Parietal lobe (tissue), 1 donor: ENCODE measurements around the gene CUL7. TPM values are rescaled to one million over a fixed set of nuclear protein-coding genes. Genes with fewer than 3 reads are reported as not detected.

ENCODE experiments used
- total RNA-seq: library from RNA; depleted of rRNA; stranded (reverse); fragments of >200 nt; gene quantifications from one replicate; pipeline ENCODE4 v1.2.3, GENCODE V29; 2014

Gene CUL7
- total RNA-seq = 17.2 TPM

GRCh38 chr6:43053545-43054205 lies at the start of gene CUL7:
TSS of gene CUL7 (minus strand) at chr6:43053851. CDS start at chr6:43052788, 1,063 bp downstream.

GRCh38 chr6:43075670-43076463 lies 22.2 kb upstream of the CUL7 start, which contains the start of gene PTK7:
TSS of gene PTK7 (plus strand) at chr6:43076314. CDS start at chr6:43076489, 175 bp downstream.

GRCh38 chr6:43059168-43060033 lies 5.8 kb upstream of the CUL7 start, which contains the start of the genes KLC4 and MRPL2:
TSS of gene KLC4 (plus strand) at chr6:43059631. CDS start at chr6:43061336, 1,705 bp downstream.
TSS of gene MRPL2 (minus strand) at chr6:43059434. CDS start at chr6:43059381, 53 bp downstream.

GRCh38 chr6:43021270-43022047 lies 32.2 kb downstream of the CUL7 start, which contains the start of gene RRP36:
TSS of gene RRP36 (plus strand) at chr6:43021623. CDS start at chr6:43021655, 32 bp downstream.

GRCh38 chr6:43013843-43014433 lies 39.7 kb downstream of the CUL7 start, which contains the start of the genes KLHDC3 and MEA1:
TSS of gene KLHDC3 (plus strand) at chr6:43014249. CDS start at chr6:43017193, 2,944 bp downstream.
TSS of gene MEA1 (minus strand) at chr6:43013946. CDS start at chr6:43013813, 133 bp downstream.

Other genes starting within 250 kb of the CUL7 start
- 137 TPM for gene RPL7L1, start 174.2 kb downstream of the CUL7 start, total RNA-seq
- not detected for gene PTCRA, start 137.8 kb downstream of the CUL7 start, total RNA-seq
- 27.2 TPM for gene CNPY3, start 124.4 kb downstream of the CUL7 start, total RNA-seq
- 0.94 TPM for gene GNMT, start 93.1 kb downstream of the CUL7 start, total RNA-seq
- gene PEX6, start 74.7 kb downstream of the CUL7 start, total RNA-seq = 22.5 TPM
- 41.9 TPM for gene PPP2R5D, start 69.3 kb downstream of the CUL7 start, total RNA-seq
- gene MEA1, start 39.9 kb downstream of the CUL7 start, total RNA-seq = 27.9 TPM
- 100 TPM for gene KLHDC3, start 39.6 kb downstream of the CUL7 start, total RNA-seq
- gene RRP36, start 32.2 kb downstream of the CUL7 start, total RNA-seq = 46.0 TPM
- 10.3 TPM for gene MRPL2, start 5.6 kb upstream of the CUL7 start, total RNA-seq
- gene KLC4, start 5.8 kb upstream of the CUL7 start, total RNA-seq = 44.4 TPM
- 43.8 TPM for gene PTK7, start 22.5 kb upstream of the CUL7 start, total RNA-seq
- gene SRF, start 117.4 kb upstream of the CUL7 start, total RNA-seq = 12.5 TPM
- gene CUL9, start 128.3 kb upstream of the CUL7 start, total RNA-seq = 52.6 TPM
- 14.4 TPM for gene DNPH1, start 175.6 kb upstream of the CUL7 start, total RNA-seq
- 26.3 TPM for gene TTBK1, start 189.6 kb upstream of the CUL7 start, total RNA-seq
- 1.9 TPM for gene SLC22A7, start 244.4 kb upstream of the CUL7 start, total RNA-seq